Left renal cortex interstitium (tissue), 4 donors: ENCODE data around the gene ZDHHC22. TPM values are rescaled to one million over a fixed set of nuclear protein-coding genes. Genes with fewer than 3 reads are reported as not detected.

Experiments used
- DNase-seq, 4 donors: peaks; one replicate each; pipeline ENCODE4 v3.0.0-alpha.2; 2013; ENCODE audit warnings: low read depth in 4 of 4, low spot score in 2 of 4, missing footprints in 1 of 4
- polyA plus RNA-seq, 4 donors: library from polyadenylated mRNA; unstranded; fragments of 120-200 nt; gene quantifications; one replicate each; pipeline ENCODE4 v1.2.1, GENCODE V29; 2013; ENCODE audit not compliant: insufficient read length in 4 of 4

ZDHHC22 gene
- polyA plus RNA-seq, 4 donors, result 0.45 to 0.86 (median 0.55) TPM

- DNase-seq, result no peak
Observed at GRCh38 chr14:77131206-77131605, 10.4 kb downstream of the ZDHHC22 start.

- no peak for DNase-seq
Observed at GRCh38 chr14:77130386-77130785, 11.2 kb downstream of the ZDHHC22 start.

- no peak for DNase-seq
Observed at GRCh38 chr14:77128414-77128891, 13.1 kb downstream of the ZDHHC22 start.

GRCh38 chr14:77126461-77126990 lies 15.1 kb downstream of the ZDHHC22 start:
- DNase-seq, result no peak

GRCh38 chr14:77125823-77126325 lies 15.7 kb downstream of the ZDHHC22 start:
- DNase-seq, result no peak

- no peak for DNase-seq
Observed at GRCh38 chr14:77125281-77125801, 16.2 kb downstream of the ZDHHC22 start.

GRCh38 chr14:77124345-77125280 lies 17.0 kb downstream of the ZDHHC22 start:
- no peak for DNase-seq

GRCh38 chr14:77123381-77124325 lies 17.9 kb downstream of the ZDHHC22 start:
- DNase-seq, result no peak

GRCh38 chr14:77122526-77123125 lies 19.0 kb downstream of the ZDHHC22 start:
- DNase-seq, result no peak

- no peak for DNase-seq
Observed at GRCh38 chr14:77120771-77121743, 20.5 kb downstream of the ZDHHC22 start.

GRCh38 chr14:77119851-77120250 lies 21.7 kb downstream of the ZDHHC22 start:
- DNase-seq, result no peak

- no peak for DNase-seq
Observed at GRCh38 chr14:77116172-77116817, 25.3 kb downstream of the ZDHHC22 start.

- DNase-seq, result no peak
Observed at GRCh38 chr14:77114609-77115008, 27.0 kb downstream of the ZDHHC22 start.

- no peak for DNase-seq
Observed at GRCh38 chr14:77113644-77114043, 27.9 kb downstream of the ZDHHC22 start.

GRCh38 chr14:77111021-77111420 lies 30.6 kb downstream of the ZDHHC22 start:
- no peak for DNase-seq

- no peak for DNase-seq
Observed at GRCh38 chr14:77110286-77110685, 31.3 kb downstream of the ZDHHC22 start.

GRCh38 chr14:77109656-77110055 lies 31.9 kb downstream of the ZDHHC22 start:
- no peak for DNase-seq

GRCh38 chr14:77108753-77109152 lies 32.8 kb downstream of the ZDHHC22 start:
- DNase-seq, result no peak
